H1 (cell line): Measurements from ENCODE around the gene FRMD6. TPM values are rescaled to one million over a fixed set of nuclear protein-coding genes. Genes with fewer than 3 reads are reported as not detected.

Source experiments
- E2F6 ChIP-seq: IDR thresholded peaks from 2 replicates; pipeline ENCODE4 v1.6.1; 2012; ENCODE audit warnings: inconsistent platforms
- HDAC6 ChIP-seq: IDR thresholded peaks from one replicate; pipeline ENCODE4 v1.7.1; 2012; ENCODE audit warnings: low read depth, mild to moderate bottlenecking, inconsistent platforms, low read length, moderate library complexity
- JUN ChIP-seq: IDR thresholded peaks from 2 replicates; pipeline ENCODE4 v1.6.1; 2011; ENCODE audit warnings: low read depth, mild to moderate bottlenecking, improper control_type of control experiment, low read length
- KDM1A ChIP-seq: fragments of 200-600, 300-600 bp; sonication (generic); IDR thresholded peaks from 2 replicates; pipeline ENCODE4 v1.7.1; 2016; ENCODE audit warnings: mild to moderate bottlenecking, low read length, borderline replicate concordance
- KDM5A ChIP-seq: fragments of 200-600 bp; IDR thresholded peaks from 2 replicates; pipeline ENCODE4 v1.7.1; 2012; ENCODE audit warnings: mild to moderate bottlenecking, low read length, inconsistent platforms, mixed read lengths
- SIRT6 ChIP-seq: IDR thresholded peaks from one replicate; pipeline ENCODE4 v1.7.1; 2012; ENCODE audit warnings: low read length, inconsistent platforms
- polyA plus RNA-seq, 7 experiments: library from polyadenylated mRNA; depleted of rRNA in 3 of 7; stranded (reverse) in 5 of 7; unstranded in 2 of 7; fragments of >200 nt in 5 of 7; fragments of 200-250 nt in 2 of 7; gene quantifications; 1 replicate in 5 of 7; 2 replicates in 1 of 7; 4 replicates in 1 of 7; pipeline versions ENCODE4 v1.2.1 to v1.2.3, GENCODE V29; 2011 to 2013; ENCODE audit warnings: missing spikeins in 2 of 7, mixed read lengths in 2 of 7
- total RNA-seq: library from RNA; stranded (reverse); fragmentation: NEBNext Ultra II Directional; extraction: Animal tissue kit (Norgen Biotek cat#: 25700); gene quantifications from 2 replicates; pipeline ENCODE4 v1.2.1, GENCODE V29; 2021
- TF ChIP-seq, protein P1 (sequence below), 3 experiments: IDR thresholded peaks; 1 replicate in 2 of 3; 2 replicates in 1 of 3; pipeline versions ENCODE4 v1.5.1 to v1.6.1; 2011; ENCODE audit warnings: low read length in 3 of 3, mild to moderate bottlenecking in 3 of 3, inconsistent platforms in 2 of 3, low read depth in 1 of 3, moderate library complexity in 1 of 3; ENCODE audit not compliant: insufficient read depth in 1 of 3; ENCODE audit errors: control extremely low read depth in 1 of 3

Gene FRMD6
- total and polyA plus RNA-seq, 2 of the 8 experiments (the other 6 are each of a cell fraction or from before 2014, with no cell fraction given): 5.4 to 23.7 TPM

- TF ChIP-seq HDAC6: no peak
- TF ChIP-seq SIRT6: no peak
- TF ChIP-seq KDM1A: no peak
- no peak for TF ChIP-seq JUN
- TF ChIP-seq, protein P1, sequence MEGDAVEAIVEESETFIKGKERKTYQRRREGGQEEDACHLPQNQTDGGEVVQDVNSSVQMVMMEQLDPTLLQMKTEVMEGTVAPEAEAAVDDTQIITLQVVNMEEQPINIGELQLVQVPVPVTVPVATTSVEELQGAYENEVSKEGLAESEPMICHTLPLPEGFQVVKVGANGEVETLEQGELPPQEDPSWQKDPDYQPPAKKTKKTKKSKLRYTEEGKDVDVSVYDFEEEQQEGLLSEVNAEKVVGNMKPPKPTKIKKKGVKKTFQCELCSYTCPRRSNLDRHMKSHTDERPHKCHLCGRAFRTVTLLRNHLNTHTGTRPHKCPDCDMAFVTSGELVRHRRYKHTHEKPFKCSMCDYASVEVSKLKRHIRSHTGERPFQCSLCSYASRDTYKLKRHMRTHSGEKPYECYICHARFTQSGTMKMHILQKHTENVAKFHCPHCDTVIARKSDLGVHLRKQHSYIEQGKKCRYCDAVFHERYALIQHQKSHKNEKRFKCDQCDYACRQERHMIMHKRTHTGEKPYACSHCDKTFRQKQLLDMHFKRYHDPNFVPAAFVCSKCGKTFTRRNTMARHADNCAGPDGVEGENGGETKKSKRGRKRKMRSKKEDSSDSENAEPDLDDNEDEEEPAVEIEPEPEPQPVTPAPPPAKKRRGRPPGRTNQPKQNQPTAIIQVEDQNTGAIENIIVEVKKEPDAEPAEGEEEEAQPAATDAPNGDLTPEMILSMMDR (IDR thresholded peaks at IDR 0.05; ENCODE audit: control extremely low read depth in 1 of 3, insufficient read depth in 1 of 3, low read depth in 1 of 3, low read length in 3 of 3): no peak
- TF ChIP-seq E2F6: no peak
- no peak for TF ChIP-seq KDM5A
Measured at GRCh38 chr14:51639668-51640316, 11.9 kb upstream of the FRMD6 start (continued).
